WTC11 (cell line): ENCODE results near the gene UBC.

Source experiments
- ATF2 ChIP-seq: sonication (generic); formaldehyde crosslinking; IDR thresholded peaks from 2 replicates; pipeline ENCODE4 v1.8.1; 2022; ENCODE audit warnings: low read depth, missing genetic modification reagents, borderline replicate concordance
- CTCF ChIP-seq: fragments of 200-600 bp; IDR thresholded peaks from 2 replicates; pipeline ENCODE4 v1.8.0; 2022; ENCODE audit warnings: antibody characterized with exemption
- ERG ChIP-seq: fragments of 250-450 bp; sonication (Bioruptor Pico); IDR thresholded peaks from 2 replicates; pipeline ENCODE4 v1.8.0; 2021; ENCODE audit warnings: mild to moderate bottlenecking
- IRF2 ChIP-seq: sonication (generic); formaldehyde crosslinking; IDR thresholded peaks from 2 replicates; pipeline ENCODE4 v1.8.0; 2022; ENCODE audit warnings: low read depth, missing genetic modification reagents, borderline replicate concordance
- TP53 ChIP-seq: sonication (generic); formaldehyde crosslinking; IDR thresholded peaks from 2 replicates; pipeline ENCODE4 v1.8.1; 2023; ENCODE audit warnings: mild to moderate bottlenecking, missing genetic modification reagents
- ZBTB43 ChIP-seq: sonication (generic); formaldehyde crosslinking; IDR thresholded peaks from 2 replicates; pipeline ENCODE4 v1.8.1; 2023; ENCODE audit warnings: mild to moderate bottlenecking, missing genetic modification reagents
- ZNF263 ChIP-seq: sonication (generic); formaldehyde crosslinking; IDR thresholded peaks from 2 replicates; pipeline ENCODE4 v1.8.1; 2022; ENCODE audit warnings: low read depth, mild to moderate bottlenecking, moderate library complexity, missing genetic modification reagents
- ZNF396 ChIP-seq: fragments of 250-450 bp; sonication (Bioruptor Pico); IDR thresholded peaks from 2 replicates; pipeline ENCODE4 v1.8.0; 2021; ENCODE audit warnings: mild to moderate bottlenecking, moderate library complexity, borderline replicate concordance
- TF ChIP-seq, protein P1 (sequence below): sonication (generic); formaldehyde crosslinking; conservative IDR thresholded peaks from 2 replicates; pipeline ENCODE4 v1.8.1; 2023; ENCODE audit warnings: mild to moderate bottlenecking, low read depth, missing genetic modification reagents, moderate library complexity

DNA sequence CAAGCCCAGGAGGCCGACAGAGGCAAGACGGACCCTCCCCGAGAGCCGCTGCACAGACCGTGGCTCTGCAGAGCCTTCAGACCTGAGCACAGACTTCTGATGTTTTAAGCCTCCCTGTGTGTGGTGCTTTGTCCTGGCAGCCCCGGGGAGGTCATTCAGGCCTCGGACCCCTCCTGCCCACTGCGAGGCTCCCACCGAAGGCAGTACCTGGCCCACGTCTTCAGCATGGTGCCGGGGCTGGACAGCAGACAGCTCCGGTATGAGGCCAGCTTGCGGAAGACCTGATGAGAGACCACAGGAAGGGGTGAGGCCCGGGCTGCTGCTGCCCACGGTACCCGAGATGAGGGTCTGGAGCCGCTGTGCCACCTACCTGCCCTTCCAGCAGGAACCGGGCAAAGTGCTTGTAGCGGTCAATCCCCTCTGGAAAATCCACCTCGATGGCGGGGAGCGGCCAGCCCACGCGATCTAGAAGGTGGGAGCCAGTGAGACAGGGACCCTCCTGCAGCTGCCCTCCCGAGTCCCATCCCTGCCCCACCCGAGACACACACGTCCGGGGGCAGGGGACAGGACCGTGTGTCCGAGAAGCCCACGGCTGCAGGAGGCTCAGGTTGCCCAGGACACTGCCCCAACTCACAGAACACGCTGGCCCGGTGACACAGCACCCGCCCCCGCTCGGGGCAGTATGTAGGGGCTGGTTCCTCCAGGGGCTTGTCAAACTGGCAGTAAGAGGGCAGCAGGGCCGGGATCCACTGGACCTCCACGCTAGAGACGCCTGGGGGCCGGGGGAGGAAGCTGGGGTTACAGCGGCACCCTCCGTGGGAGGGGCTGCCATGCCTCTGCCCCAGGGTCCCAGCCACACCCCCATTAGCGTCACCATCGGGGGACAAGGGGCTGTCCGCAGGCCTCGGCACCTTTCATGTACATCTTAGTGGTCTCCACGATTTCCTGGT, 35.6 kb upstream of the UBC start:
- TF ChIP-seq CTCF (no peak), ATF2 (CRISPR knock-in tag) (no peak), ZNF263 (CRISPR knock-in tag) (no peak), ZNF396 (no peak), IRF2 (CRISPR knock-in tag) (no peak), TP53 (CRISPR knock-in tag) (no peak), ERG (CRISPR knock-in tag) (no peak), ZBTB43 (no peak)
- TF ChIP-seq, protein P1, sequence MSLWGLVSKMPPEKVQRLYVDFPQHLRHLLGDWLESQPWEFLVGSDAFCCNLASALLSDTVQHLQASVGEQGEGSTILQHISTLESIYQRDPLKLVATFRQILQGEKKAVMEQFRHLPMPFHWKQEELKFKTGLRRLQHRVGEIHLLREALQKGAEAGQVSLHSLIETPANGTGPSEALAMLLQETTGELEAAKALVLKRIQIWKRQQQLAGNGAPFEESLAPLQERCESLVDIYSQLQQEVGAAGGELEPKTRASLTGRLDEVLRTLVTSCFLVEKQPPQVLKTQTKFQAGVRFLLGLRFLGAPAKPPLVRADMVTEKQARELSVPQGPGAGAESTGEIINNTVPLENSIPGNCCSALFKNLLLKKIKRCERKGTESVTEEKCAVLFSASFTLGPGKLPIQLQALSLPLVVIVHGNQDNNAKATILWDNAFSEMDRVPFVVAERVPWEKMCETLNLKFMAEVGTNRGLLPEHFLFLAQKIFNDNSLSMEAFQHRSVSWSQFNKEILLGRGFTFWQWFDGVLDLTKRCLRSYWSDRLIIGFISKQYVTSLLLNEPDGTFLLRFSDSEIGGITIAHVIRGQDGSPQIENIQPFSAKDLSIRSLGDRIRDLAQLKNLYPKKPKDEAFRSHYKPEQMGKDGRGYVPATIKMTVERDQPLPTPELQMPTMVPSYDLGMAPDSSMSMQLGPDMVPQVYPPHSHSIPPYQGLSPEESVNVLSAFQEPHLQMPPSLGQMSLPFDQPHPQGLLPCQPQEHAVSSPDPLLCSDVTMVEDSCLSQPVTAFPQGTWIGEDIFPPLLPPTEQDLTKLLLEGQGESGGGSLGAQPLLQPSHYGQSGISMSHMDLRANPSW (CRISPR knock-in tag) = no peak
